GM12878 (cell line): Measurements from ENCODE around the gene FGD6. TPM values are rescaled to one million over a fixed set of nuclear protein-coding genes. Genes with fewer than 3 reads are reported as not detected.

Experiments used
- ATAC-seq: fragments of 200-7000 bp; cut with Tn5 transposase; 3 replicates; pipeline ENCODE4 v1.9.1; 2020; ENCODE audit warnings: mild to moderate bottlenecking, moderate library complexity
- BruUV-seq: library from RNA; stranded (reverse); fragments of 400-500 nt; replicated peaks from 2 replicates; lab custom pipeline; 2021; lab: Mats Ljungman, UMichigan
- CTCF ChIA-PET: fragments of 300-600 bp; sonication (Branson Sonifier 250); formaldehyde crosslinking; extraction: SDS; loops from one replicate; lab custom pipeline; 2021; ENCODE audit warnings: inconsistent platforms; lab: Yijun Ruan, JAX
- POLR2A ChIA-PET: fragments of 350-600 bp; formaldehyde crosslinking; extraction: SDS; loops from one replicate; lab custom pipeline; 2021; ENCODE audit warnings: inconsistent platforms; lab: Charles Lee
- RAD21 ChIA-PET: fragments of 300-600 bp; sonication (Branson Sonifier 250); formaldehyde crosslinking; loops from one replicate; lab custom pipeline; 2023; ENCODE audit warnings: antibody characterized with exemption; ENCODE audit not compliant: unreplicated experiment; lab: Charles Lee
- SMC1A ChIA-PET: fragments of 300-600 bp; sonication (Branson Sonifier 250); formaldehyde crosslinking; loops from one replicate; lab custom pipeline; 2023; ENCODE audit not compliant: unreplicated experiment, uncharacterized antibody; lab: Charles Lee
- DNase-seq: peaks from one replicate; pipeline ENCODE4 v3.0.0-alpha.2; 2011; ENCODE audit warnings: low read depth, low spot score
- FAIRE-seq: peaks from 3 replicates; lab custom pipeline; 2011; peaks lifted over from hg19 to GRCh38; lab: Jason Lieb, UNC
- H2AFZ ChIP-seq: 2 replicates; pipeline ENCODE4 v1.6.0; 2011; ENCODE audit warnings: low read depth, low read length, control low read depth; ENCODE audit not compliant: control insufficient read depth
- H3K27ac ChIP-seq: 2 replicates; pipeline ENCODE4 v1.5.1; 2011; ENCODE audit warnings: control low read depth; ENCODE audit not compliant: control insufficient read depth, insufficient read depth
- H3K27me3 ChIP-seq, 2 experiments: replicated peaks in 1 of 2; 2 replicates each; pipeline versions ENCODE4 v1.6.0 to v1.6.1; 2011; ENCODE audit warnings: low read length in 1 of 2; ENCODE audit not compliant: control insufficient read depth in 2 of 2, insufficient read depth in 2 of 2
- H3K36me3 ChIP-seq, 2 experiments: 2 replicates each; pipeline ENCODE4 v1.5.1; 2011; ENCODE audit warnings: low read length in 1 of 2; ENCODE audit not compliant: control insufficient read depth in 2 of 2, insufficient read depth in 2 of 2
- H3K4me1 ChIP-seq: 2 replicates; pipeline ENCODE4 v1.6.1; 2011; ENCODE audit warnings: mild to moderate bottlenecking, low read length, moderate library complexity, mixed read lengths; ENCODE audit not compliant: control insufficient read depth, insufficient read depth
- H3K4me2 ChIP-seq: 2 replicates; pipeline ENCODE4 v1.6.0; 2011; ENCODE audit warnings: control low read depth; ENCODE audit not compliant: control insufficient read depth, insufficient read depth
- H3K4me3 ChIP-seq: fragments of 200-600 bp; sonication (generic); 2 replicates; pipeline ENCODE4 v1.5.1; 2016
- H3K79me2 ChIP-seq: 2 replicates; pipeline ENCODE4 v1.6.0; 2011; ENCODE audit warnings: low read length; ENCODE audit not compliant: control insufficient read depth, insufficient read depth
- H3K9ac ChIP-seq: 2 replicates; pipeline ENCODE4 v1.8.0; 2011; ENCODE audit warnings: low read length, control low read depth, mixed read lengths; ENCODE audit not compliant: control insufficient read depth, insufficient read depth
- H3K9me3 ChIP-seq: replicated peaks from 3 replicates; pipeline ENCODE4 v1.5.1; 2011; ENCODE audit warnings: mild to moderate bottlenecking, low read length; ENCODE audit not compliant: control insufficient read depth, insufficient read depth
- H4K20me1 ChIP-seq: 2 replicates; pipeline ENCODE4 v1.6.0; 2011; ENCODE audit not compliant: control insufficient read depth, insufficient read depth
- HDAC2 ChIP-seq: fragments of 200-600 bp; sonication (generic); IDR thresholded peaks from 2 replicates; pipeline ENCODE4 v1.6.1; 2017
- JUNB ChIP-seq: IDR thresholded peaks from 2 replicates; pipeline ENCODE4 v1.6.1; 2016; ENCODE audit warnings: antibody characterized with exemption, mild to moderate bottlenecking
- MEF2B ChIP-seq: fragments of 450-650 bp; IDR thresholded peaks from 2 replicates; pipeline ENCODE4 v1.6.1; 2018; ENCODE audit warnings: mild to moderate bottlenecking, moderate library complexity; ENCODE audit not compliant: partially characterized antibody, poor library complexity, severe bottlenecking
- SMAD5 ChIP-seq: IDR thresholded peaks from 2 replicates; pipeline ENCODE4 v1.6.1; 2016; ENCODE audit warnings: antibody characterized with exemption, low read depth
- TAF1 ChIP-seq: IDR thresholded peaks from 2 replicates; pipeline ENCODE4 v1.6.1; 2011; ENCODE audit warnings: mild to moderate bottlenecking, low read depth, low read length, borderline replicate concordance
- TCF7 ChIP-seq: IDR thresholded peaks from 2 replicates; pipeline ENCODE4 v1.6.1; 2014; ENCODE audit warnings: antibody characterized with exemption, borderline replicate concordance
- ZBED1 ChIP-seq: IDR thresholded peaks from 2 replicates; pipeline ENCODE4 v1.6.1; 2016; ENCODE audit warnings: borderline replicate concordance
- ZNF274 ChIP-seq: IDR thresholded peaks from one replicate; pipeline ENCODE4 v1.8.0; 2011; ENCODE audit not compliant: insufficient read length, insufficient read depth
- ZSCAN29 ChIP-seq: fragments of 450-650 bp; IDR thresholded peaks from 2 replicates; pipeline ENCODE4 v1.6.1; 2017; ENCODE audit warnings: mild to moderate bottlenecking, moderate library complexity
- ZZZ3 ChIP-seq: IDR thresholded peaks from 2 replicates; pipeline ENCODE4 v1.6.1; 2011; ENCODE audit warnings: low read depth; ENCODE audit not compliant: control insufficient read depth, insufficient read length
- WGBS: methylation state at CpG from one replicate; pipeline ENCODE4 v1.1.6; 2016; ENCODE audit warnings: low lambda C conversion rate; ENCODE audit not compliant: insufficient replicate concordance, insufficient coverage; ENCODE audit errors: missing lambda C conversion rate; 5-methylcytosine and 5-hydroxymethylcytosine counted together
- in situ Hi-C: fragments of 300-500 bp; cut with MboI; formaldehyde crosslinking; loops from 9 replicates; pipeline ENCODE4 v1.14.3; 2018; ENCODE audit warnings: mixed read lengths
- intact Hi-C: fragments of 100-400 bp; cut with micrococcal nuclease; formaldehyde crosslinking; loops from one replicate; pipeline ENCODE4 v1.14.2; 2022; ENCODE audit not compliant: unreplicated experiment
- polyA plus RNA-seq, 11 experiments: library from polyadenylated mRNA; depleted of rRNA in 4 of 11; unstranded in 6 of 11; stranded (reverse) in 5 of 11; fragments of >200 nt; fragmentation: Nextera tagmentation in 4 of 11; fragmentation: Illumina TruSeq in 1 of 11; extraction: Ambion mirVana in 4 of 11; extraction: Trizol in 1 of 11; gene quantifications; 1 replicate in 1 of 11; 2 replicates in 10 of 11; pipeline versions ENCODE4 v1.2.1 to v1.2.3, GENCODE V29; 2011 to 2016; ENCODE audit warnings: inconsistent platforms in 2 of 11, missing spikeins in 2 of 11, low read depth in 1 of 11
- total RNA-seq, 4 experiments: library from RNA; depleted of rRNA in 3 of 4; stranded (reverse); fragments of >200 nt in 3 of 4; fragmentation: Illumina TruSeq in 1 of 4; extraction: Trizol in 1 of 4; gene quantifications; 2 replicates each; pipeline versions ENCODE4 v1.2.1 to v1.2.3, GENCODE V29; 2013 to 2021
- TF ChIP-seq, protein P1 (sequence below): IDR thresholded peaks from 2 replicates; pipeline ENCODE4 v1.6.1; 2011; ENCODE audit warnings: low read depth, mild to moderate bottlenecking, low read length, moderate library complexity, borderline replicate concordance; ENCODE audit errors: extremely low read depth
- TF ChIP-seq, protein P2 (sequence below): fragments of 450-650 bp; formaldehyde crosslinking; IDR thresholded peaks from 2 replicates; pipeline ENCODE4 v1.4.0; 2020; ENCODE audit warnings: mild to moderate bottlenecking, moderate library complexity

The FGD6 gene
- total and polyA plus RNA-seq, 10 of the 15 experiments (the other 5 are each of a cell fraction or from before 2014, with no cell fraction given), result 2.4 to 15.5 (median 8.9) TPM

DNA sequence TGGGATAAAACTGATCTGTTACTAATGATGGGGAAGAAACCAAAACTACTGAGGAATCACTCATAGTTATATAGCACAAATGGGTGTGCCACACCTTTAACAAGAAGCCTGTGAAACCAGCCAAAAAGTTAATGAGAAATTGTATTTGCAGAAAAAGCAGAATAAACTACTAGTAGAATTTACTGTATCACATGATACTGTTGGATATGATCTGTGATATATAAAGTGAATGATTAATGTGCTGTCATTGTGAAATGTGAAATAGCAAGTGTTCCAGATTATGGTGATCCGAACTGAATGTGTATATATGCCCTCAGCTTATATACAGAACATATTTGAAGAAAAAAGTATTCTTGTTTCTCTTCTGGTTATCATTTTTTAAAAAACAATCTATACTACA is 30.8 kb upstream of the FGD6 start:
- Histone ChIP-seq H3K36me3 (peaks cover 0 to 4% of the 10 kb centered on the region in 2 experiments; a peak in 2 of 4 replicates), H3K27me3 (no peaks in the 10 kb centered on the region), H3K9me3 (no peaks in the 10 kb centered on the region), H3K79me2 (peaks cover 17% of the 10 kb centered on the region), H4K20me1 (no peaks in the 10 kb centered on the region), H3K4me3 (no peak overlapping the region), H3K4me1 (no peaks in the 10 kb centered on the region), H2AFZ (no peak overlapping the region), H3K4me2 (no peak overlapping the region), H3K9ac (no peak overlapping the region), H3K27ac (no peak overlapping the region)
- RAD21 ChIA-PET, result interaction anchor here (0.5 kb wide), 1 partner anchor 240 kb away, joined by 5 read pairs; no protein-coding TSS in a partner anchor
- TF ChIP-seq ZBED1 (no peak), HDAC2 (no peak), ZNF274 (no peak), ZZZ3 (no peak), ZSCAN29 (no peak), SMAD5 (no peak), MEF2B (no peak), TCF7 (no peak), TAF1 (no peak), JUNB (no peak)
- TF ChIP-seq, protein P1, sequence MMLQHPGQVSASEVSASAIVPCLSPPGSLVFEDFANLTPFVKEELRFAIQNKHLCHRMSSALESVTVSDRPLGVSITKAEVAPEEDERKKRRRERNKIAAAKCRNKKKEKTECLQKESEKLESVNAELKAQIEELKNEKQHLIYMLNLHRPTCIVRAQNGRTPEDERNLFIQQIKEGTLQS, result no peak
- TF ChIP-seq, protein P2, sequence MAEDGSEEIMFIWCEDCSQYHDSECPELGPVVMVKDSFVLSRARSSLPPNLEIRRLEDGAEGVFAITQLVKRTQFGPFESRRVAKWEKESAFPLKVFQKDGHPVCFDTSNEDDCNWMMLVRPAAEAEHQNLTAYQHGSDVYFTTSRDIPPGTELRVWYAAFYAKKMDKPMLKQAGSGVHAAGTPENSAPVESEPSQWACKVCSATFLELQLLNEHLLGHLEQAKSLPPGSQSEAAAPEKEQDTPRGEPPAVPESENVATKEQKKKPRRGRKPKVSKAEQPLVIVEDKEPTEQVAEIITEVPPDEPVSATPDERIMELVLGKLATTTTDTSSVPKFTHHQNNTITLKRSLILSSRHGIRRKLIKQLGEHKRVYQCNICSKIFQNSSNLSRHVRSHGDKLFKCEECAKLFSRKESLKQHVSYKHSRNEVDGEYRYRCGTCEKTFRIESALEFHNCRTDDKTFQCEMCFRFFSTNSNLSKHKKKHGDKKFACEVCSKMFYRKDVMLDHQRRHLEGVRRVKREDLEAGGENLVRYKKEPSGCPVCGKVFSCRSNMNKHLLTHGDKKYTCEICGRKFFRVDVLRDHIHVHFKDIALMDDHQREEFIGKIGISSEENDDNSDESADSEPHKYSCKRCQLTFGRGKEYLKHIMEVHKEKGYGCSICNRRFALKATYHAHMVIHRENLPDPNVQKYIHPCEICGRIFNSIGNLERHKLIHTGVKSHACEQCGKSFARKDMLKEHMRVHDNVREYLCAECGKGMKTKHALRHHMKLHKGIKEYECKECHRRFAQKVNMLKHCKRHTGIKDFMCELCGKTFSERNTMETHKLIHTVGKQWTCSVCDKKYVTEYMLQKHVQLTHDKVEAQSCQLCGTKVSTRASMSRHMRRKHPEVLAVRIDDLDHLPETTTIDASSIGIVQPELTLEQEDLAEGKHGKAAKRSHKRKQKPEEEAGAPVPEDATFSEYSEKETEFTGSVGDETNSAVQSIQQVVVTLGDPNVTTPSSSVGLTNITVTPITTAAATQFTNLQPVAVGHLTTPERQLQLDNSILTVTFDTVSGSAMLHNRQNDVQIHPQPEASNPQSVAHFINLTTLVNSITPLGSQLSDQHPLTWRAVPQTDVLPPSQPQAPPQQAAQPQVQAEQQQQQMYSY (CRISPR knock-in tag), result no peak
- intact Hi-C loops, result no loop called here
- in situ Hi-C loops, result no loop called here
- 96% methylated on average over 1 of the region's 1 CpG for WGBS
- CTCF ChIA-PET, result no interaction called here
- SMC1A ChIA-PET, result interaction anchor here (1.7 kb wide), 1 partner anchor 16 kb away, joined by 6 read pairs; no protein-coding TSS in a partner anchor
- no TSS peak for BruUV-seq
- POLR2A ChIA-PET, result no interaction called here
- FAIRE-seq (no peak), ATAC-seq (no peak), DNase-seq (no peak)
